Smooth muscle cell (in vitro differentiated cells): ENCODE measurements around the gene ATP9B. TPM values are rescaled to one million over a fixed set of nuclear protein-coding genes. Genes with fewer than 3 reads are reported as not detected.

Experiments used
- DNase-seq: peaks from one replicate; lab custom pipeline; 2025; ENCODE audit not compliant: unreplicated experiment; lab: John Stamatoyannopoulos, UW
- H2AFZ ChIP-seq: fragments of 200-600 bp; sonication (generic); 2 replicates; pipeline ENCODE4 v1.6.0; 2016; ENCODE audit warnings: antibody characterized with exemption, low read depth, mild to moderate bottlenecking
- H3F3A ChIP-seq: fragments of 200-600 bp; sonication (generic); 2 replicates; pipeline ENCODE4 v1.6.0; 2017; ENCODE audit warnings: antibody characterized with exemption, low read depth
- H3K27ac ChIP-seq: fragments of 200-600 bp; sonication (generic); 2 replicates; pipeline ENCODE4 v1.5.1; 2016; ENCODE audit warnings: low read depth, mild to moderate bottlenecking
- H3K27me3 ChIP-seq: fragments of 200-600 bp; sonication (generic); 2 replicates; pipeline ENCODE4 v1.6.1; 2016; ENCODE audit warnings: low read depth, mild to moderate bottlenecking
- H3K36me3 ChIP-seq: fragments of 200-600 bp; sonication (generic); 2 replicates; pipeline ENCODE4 v1.5.1; 2016; ENCODE audit warnings: low read depth
- H3K4me1 ChIP-seq: fragments of 200-600 bp; sonication (generic); 2 replicates; pipeline ENCODE4 v1.5.1; 2016; ENCODE audit warnings: low read depth
- H3K4me2 ChIP-seq: fragments of 200-600 bp; sonication (generic); 2 replicates; pipeline ENCODE4 v1.6.0; 2016; ENCODE audit warnings: mild to moderate bottlenecking
- H3K4me3 ChIP-seq: fragments of 200-600 bp; sonication (generic); 2 replicates; pipeline ENCODE4 v1.5.1; 2016; ENCODE audit warnings: mild to moderate bottlenecking
- H3K79me2 ChIP-seq: fragments of 200-600 bp; sonication (generic); 2 replicates; pipeline ENCODE4 v1.6.0; 2016; ENCODE audit warnings: low read depth, mild to moderate bottlenecking
- H3K9ac ChIP-seq: fragments of 200-600 bp; sonication (generic); 2 replicates; pipeline ENCODE4 v1.6.0; 2016; ENCODE audit warnings: low read depth
- H3K9me3 ChIP-seq: fragments of 200-600 bp; sonication (generic); replicated peaks from 2 replicates; pipeline ENCODE4 v1.5.1; 2016; ENCODE audit warnings: low read depth
- H4K20me1 ChIP-seq: fragments of 200-600 bp; sonication (generic); 2 replicates; pipeline ENCODE4 v1.6.0; 2016; ENCODE audit warnings: low read depth
- CTCF ChIP-seq: fragments of 200-600 bp; sonication (generic); IDR thresholded peaks from 2 replicates; pipeline ENCODE4 v1.5.1; 2017; ENCODE audit warnings: borderline replicate concordance, mild to moderate bottlenecking, antibody characterized with exemption; ENCODE audit not compliant: insufficient read depth, poor library complexity, severe bottlenecking
- WGBS: methylation state at CpG from one replicate; pipeline ENCODE4 v1.1.7; 2016; ENCODE audit warnings: low lambda C conversion rate; 5-methylcytosine and 5-hydroxymethylcytosine counted together
- polyA plus RNA-seq: library from polyadenylated mRNA; unstranded; fragments of >200 nt; fragmentation: Nextera tagmentation; extraction: Ambion mirVana; gene quantifications from 2 replicates; pipeline ENCODE4 v1.2.1, GENCODE V29; 2016
- total RNA-seq: library from RNA; depleted of rRNA; stranded (reverse); fragments of >200 nt; gene quantifications from 2 replicates; pipeline ENCODE4 v1.2.3, GENCODE V29; 2014

The ATP9B gene
- total and polyA plus RNA-seq, 2 experiments from 2014 or later, result 6.1 to 16.4 TPM

GRCh38 chr18:79355433-79356335, 286.5 kb downstream of the ATP9B start:
- Histone ChIP-seq H3K4me1 (no peaks in the 10 kb centered on the region), H3K4me3 (no peak overlapping the region), H3K27me3 (no peaks in the 10 kb centered on the region), H3K27ac (no peak overlapping the region), H4K20me1 (no peaks in the 10 kb centered on the region), H3F3A (no peaks in the 10 kb centered on the region), H3K9ac (no peak overlapping the region), H3K36me3 (no peaks in the 10 kb centered on the region), H2AFZ (no peak overlapping the region), H3K4me2 (no peak overlapping the region), H3K9me3 (no peaks in the 10 kb centered on the region), H3K79me2 (no peaks in the 10 kb centered on the region)
- 90% methylated on average over 26 of the region's 26 CpGs for WGBS
- no peak for DNase-seq
- TF ChIP-seq CTCF, result no peak

GRCh38 chr18:79356435-79356834, 287.2 kb downstream of the ATP9B start:
- Histone ChIP-seq H3K79me2 (no peaks in the 10 kb centered on the region), H3K36me3 (no peaks in the 10 kb centered on the region)
- no peak for TF ChIP-seq CTCF

GRCh38 chr18:79360933-79361332, 291.7 kb downstream of the ATP9B start:
- Histone ChIP-seq H3F3A (no peaks in the 10 kb centered on the region), H3K4me2 (no peak overlapping the region), H3K36me3 (no peaks in the 10 kb centered on the region), H3K9me3 (no peaks in the 10 kb centered on the region), H3K79me2 (no peaks in the 10 kb centered on the region), H3K27ac (no peak overlapping the region), H3K9ac (no peak overlapping the region), H3K27me3 (no peaks in the 10 kb centered on the region), H2AFZ (no peak overlapping the region), H3K4me1 (no peaks in the 10 kb centered on the region), H3K4me3 (no peak overlapping the region), H4K20me1 (no peaks in the 10 kb centered on the region)
- TF ChIP-seq CTCF, result no peak
- 94% methylated on average over 12 of the region's 12 CpGs for WGBS
- no peak for DNase-seq

More at GRCh38 chr18:79356435-79356834, 287.2 kb downstream of the ATP9B start:
- Histone ChIP-seq H3K27me3 (no peaks in the 10 kb centered on the region), H3K4me3 (no peak overlapping the region), H3K9me3 (no peaks in the 10 kb centered on the region), H4K20me1 (no peaks in the 10 kb centered on the region), H3K27ac (no peak overlapping the region), H2AFZ (no peak overlapping the region), H3K9ac (no peak overlapping the region), H3F3A (no peaks in the 10 kb centered on the region), H3K4me2 (no peak overlapping the region), H3K4me1 (no peaks in the 10 kb centered on the region)
- DNase-seq, result no peak
- WGBS, result 81% methylated on average over 5 of the region's 5 CpGs
